ENCODE data around the gene C6orf62.
"Not testable (repeated sequence)": the region's sequence is repeated elsewhere in the genome, so short reads cannot be mapped to it uniquely, and the experiment has no call there.

C6orf62 gene

DNA sequence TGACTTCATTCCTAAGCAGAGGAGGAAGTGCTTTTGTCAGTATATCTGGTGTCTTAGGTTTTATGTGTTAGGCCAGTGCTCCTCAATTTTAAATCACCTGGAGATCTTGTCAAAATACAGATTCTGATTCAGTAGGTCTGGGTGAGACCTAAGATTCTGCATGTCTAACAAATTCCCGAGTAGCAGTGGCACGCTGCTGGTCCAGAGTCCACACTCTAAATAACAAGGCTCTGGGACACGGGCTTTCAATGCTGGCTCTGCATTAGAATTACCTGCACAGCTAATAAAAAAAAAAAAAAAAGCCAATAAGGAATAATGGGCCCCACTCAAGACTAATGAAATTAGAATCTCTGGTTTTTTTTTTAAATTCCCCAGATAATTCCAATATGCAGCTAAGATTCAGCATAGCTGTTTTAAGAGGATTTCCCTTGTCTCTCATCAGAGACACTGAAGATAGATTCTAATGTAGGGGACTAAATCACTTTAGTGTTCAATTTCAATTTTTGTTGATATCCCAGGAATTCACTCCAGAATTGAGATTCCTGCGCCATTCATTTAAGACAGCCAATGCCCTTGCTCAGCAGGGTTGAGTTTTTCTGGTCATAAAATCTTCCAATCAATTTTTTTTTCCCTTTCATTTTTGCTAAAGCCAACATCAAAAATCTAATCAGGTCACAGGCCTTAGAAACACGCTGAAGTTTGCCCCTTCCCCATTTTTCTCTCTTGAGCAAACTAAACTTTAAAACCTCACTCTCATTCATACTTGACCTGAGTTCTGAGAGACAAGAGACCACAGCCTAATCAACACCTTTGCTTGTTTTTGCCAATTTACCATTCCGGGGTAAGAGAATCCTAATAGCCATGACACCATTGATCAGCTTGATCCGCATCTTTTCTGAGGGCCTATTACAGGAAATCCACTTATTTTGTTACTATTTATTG lies 54.6 kb downstream of the C6orf62 start:
- TF ChIP-seq, protein P1, sequence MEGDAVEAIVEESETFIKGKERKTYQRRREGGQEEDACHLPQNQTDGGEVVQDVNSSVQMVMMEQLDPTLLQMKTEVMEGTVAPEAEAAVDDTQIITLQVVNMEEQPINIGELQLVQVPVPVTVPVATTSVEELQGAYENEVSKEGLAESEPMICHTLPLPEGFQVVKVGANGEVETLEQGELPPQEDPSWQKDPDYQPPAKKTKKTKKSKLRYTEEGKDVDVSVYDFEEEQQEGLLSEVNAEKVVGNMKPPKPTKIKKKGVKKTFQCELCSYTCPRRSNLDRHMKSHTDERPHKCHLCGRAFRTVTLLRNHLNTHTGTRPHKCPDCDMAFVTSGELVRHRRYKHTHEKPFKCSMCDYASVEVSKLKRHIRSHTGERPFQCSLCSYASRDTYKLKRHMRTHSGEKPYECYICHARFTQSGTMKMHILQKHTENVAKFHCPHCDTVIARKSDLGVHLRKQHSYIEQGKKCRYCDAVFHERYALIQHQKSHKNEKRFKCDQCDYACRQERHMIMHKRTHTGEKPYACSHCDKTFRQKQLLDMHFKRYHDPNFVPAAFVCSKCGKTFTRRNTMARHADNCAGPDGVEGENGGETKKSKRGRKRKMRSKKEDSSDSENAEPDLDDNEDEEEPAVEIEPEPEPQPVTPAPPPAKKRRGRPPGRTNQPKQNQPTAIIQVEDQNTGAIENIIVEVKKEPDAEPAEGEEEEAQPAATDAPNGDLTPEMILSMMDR (conservative IDR thresholded peaks at IDR 0.05; ENCODE audit: low read depth, low read length): no peak
- no peak for DNase-seq (ENCODE audit: low read depth)
- H3K4me3 ChIP-seq (ENCODE audit: low read length): no peak overlapping the region

DNA sequence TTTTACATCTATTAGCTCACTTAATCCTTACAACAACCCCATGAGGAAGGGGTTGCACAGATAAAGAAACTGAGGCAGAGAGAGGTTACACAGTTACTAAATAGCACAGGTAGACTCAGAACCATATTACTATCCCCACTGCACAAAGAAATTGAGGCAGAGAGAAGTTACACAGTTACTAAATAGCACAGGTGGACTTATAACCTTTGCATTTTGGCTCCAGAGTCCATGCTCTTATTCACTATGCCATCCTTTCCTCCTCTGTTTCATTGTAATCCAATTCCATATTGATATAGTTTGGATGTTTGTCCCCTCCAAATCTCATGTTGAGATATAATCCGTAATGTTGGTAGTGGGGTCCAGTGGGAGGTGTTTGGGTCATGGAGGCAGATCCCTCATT lies 55.8 kb downstream of the C6orf62 start:
- DNase-seq (ENCODE audit: low read depth): no peak
- TF ChIP-seq, protein P1 (conservative IDR thresholded peaks at IDR 0.05; ENCODE audit: low read depth, low read length): no peak

DNA sequence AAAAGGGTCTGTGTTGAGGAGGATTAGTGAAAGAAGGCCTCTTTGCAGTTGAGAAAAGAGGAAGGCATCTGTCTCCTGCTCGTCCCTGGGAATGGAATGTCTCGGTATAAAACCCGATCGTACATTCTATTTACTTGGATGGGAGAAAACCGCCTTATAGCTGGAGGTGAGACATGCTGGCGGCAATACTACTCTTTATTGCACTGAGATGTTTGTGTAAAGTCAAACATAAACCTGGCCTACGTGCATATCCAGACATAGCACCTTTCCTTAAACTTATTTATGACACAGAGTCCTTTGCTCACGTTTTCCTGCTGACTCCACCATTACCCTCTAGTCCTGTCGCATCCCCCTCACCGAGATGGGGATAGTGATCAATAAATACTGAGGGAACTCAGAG lies 56.7 kb downstream of the C6orf62 start:
- no peak for DNase-seq (ENCODE audit: low read depth)
- H3K4me3 ChIP-seq (ENCODE audit: low read length): no peak overlapping the region
- TF ChIP-seq, protein P1 (conservative IDR thresholded peaks at IDR 0.05; ENCODE audit: low read depth, low read length): no peak

More for the DNA sequence above, 55.8 kb downstream of the C6orf62 start:
- no peak overlapping the region for H3K4me3 ChIP-seq (ENCODE audit: low read length)

DNA sequence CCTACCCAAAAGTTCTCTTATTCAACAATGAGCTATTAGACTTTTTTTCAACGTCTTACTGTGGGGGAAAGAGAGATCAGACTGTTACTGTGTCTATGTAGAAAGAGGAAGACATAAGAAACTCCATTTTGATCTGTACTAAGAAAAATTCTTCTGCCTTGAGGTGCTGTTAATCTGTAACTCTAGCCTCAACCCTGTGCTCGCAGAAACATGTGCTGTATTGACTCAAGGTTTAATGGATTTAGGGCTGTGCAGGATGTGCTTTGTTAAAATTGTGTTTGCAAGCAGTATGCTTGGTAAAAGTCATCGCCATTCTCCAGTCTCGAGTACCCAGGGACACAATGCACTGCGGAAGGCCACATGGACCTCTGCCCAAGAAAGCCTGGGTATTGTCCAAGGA lies 57.2 kb downstream of the C6orf62 start:
- not testable (repeated sequence) for H3K4me3 ChIP-seq (ENCODE audit: low read length); DNase-seq (ENCODE audit: low read depth)

DNA sequence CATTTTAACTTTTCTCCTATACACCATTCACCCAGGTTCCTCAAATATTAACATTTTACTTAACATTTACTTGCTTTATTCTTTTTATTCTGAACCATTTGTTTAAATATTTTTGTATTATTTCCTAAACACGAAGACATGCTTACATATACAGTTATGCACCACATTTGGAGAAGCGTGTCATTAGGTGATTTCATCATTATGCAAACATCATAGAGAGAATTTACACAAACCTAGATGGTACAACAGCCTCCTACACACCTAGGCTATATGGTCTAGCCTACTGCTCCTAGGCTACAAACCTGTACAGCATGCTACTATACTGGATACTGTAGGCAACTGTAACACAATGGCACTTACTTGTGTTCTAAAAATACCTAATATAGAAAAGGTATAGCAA lies 58.8 kb downstream of the C6orf62 start:
- DNase-seq (ENCODE audit: low read depth): no peak
- no peak overlapping the region for H3K4me3 ChIP-seq (ENCODE audit: low read length)
- TF ChIP-seq, protein P1 (conservative IDR thresholded peaks at IDR 0.05; ENCODE audit: low read depth, low read length): no peak

DNA sequence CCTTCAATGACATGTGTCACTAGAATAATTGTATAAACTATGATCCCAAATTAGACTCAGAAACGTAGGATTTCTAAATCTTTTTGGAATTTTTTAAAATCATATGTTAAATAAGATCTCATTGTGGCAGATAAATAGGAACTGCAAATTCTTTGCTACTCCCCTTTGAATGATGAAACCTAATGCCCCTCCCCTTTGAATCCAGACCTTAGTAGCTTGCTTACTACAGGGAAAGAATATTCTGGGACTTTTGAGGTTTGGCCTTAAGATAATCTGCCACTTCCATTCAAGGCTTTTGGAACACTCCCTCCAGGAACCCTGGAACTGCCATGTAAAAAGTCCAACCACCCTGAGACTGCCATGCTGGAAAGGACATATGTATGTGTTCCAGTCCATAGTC lies 59.4 kb downstream of the C6orf62 start:
- TF ChIP-seq, protein P1 (conservative IDR thresholded peaks at IDR 0.05; ENCODE audit: low read depth, low read length): no peak
- no peak overlapping the region for H3K4me3 ChIP-seq (ENCODE audit: low read length)
- DNase-seq (ENCODE audit: low read depth): no peak

DNA sequence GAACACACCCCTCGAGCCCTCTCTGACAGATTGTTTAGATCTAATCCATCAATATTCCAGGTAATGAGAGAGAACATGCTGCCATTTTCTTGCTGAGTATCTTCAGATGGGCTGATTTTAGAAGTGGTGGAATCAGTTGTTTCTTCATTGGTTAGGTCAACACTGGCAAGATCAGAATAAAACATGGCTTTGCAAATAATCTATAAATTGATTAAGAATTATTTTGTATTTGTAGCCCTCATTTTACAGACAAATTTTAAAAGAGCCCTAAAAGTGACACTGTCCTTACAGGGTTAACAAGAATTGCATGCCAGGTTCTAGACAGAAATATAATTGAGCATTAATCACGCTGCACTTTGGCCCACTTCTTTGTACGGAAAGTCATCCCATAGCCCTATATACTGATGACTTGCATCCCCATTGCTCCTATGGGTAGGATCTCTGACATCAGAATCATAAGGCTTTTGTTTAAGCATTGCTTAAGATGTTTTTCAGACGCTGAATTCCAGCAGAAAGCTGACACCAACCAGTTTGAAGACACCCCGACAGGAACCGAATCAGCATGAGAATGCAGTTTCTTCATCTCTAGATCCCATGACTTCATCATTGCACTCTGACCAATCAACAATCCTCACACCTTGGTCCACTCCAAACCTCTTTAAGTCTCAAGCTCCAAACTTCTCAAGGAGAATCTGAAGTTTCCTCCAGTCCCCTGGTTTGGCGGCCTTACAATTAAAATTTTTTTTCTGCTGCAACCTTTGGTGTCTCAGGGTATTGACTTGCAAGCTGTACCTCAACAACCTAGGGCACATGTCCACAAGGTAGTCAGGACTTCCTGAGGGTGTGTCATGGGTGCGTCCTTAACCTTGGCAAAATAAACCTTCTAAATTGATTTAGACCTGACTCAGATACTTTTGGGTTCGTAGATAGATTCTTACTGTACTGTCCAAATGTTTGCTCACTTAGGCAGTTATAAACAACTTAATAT lies 60.1 kb downstream of the C6orf62 start:
- H3K4me3 ChIP-seq (ENCODE audit: low read length): no peak overlapping the region
- TF ChIP-seq, protein P1 (conservative IDR thresholded peaks at IDR 0.05; ENCODE audit: low read depth, low read length): no peak
- no peak for DNase-seq (ENCODE audit: low read depth)

All from retinal pigment epithelial cell (primary cell).